ENCODE data around the gene FOLR1.
"Not testable (repeated sequence)": the region's sequence is repeated elsewhere in the genome, so short reads cannot be mapped to it uniquely, and the experiment has no call there.

FOLR1 gene

GRCh38 chr11:72191961-72192381 is at the start of gene FOLR1:
Gene FOLR1, plus strand, starts transcription at chr11:72192140. Its CDS starts 34 bp downstream, at chr11:72192174.
- no peak for DNase-seq (ENCODE audit: low read depth)

DNA sequence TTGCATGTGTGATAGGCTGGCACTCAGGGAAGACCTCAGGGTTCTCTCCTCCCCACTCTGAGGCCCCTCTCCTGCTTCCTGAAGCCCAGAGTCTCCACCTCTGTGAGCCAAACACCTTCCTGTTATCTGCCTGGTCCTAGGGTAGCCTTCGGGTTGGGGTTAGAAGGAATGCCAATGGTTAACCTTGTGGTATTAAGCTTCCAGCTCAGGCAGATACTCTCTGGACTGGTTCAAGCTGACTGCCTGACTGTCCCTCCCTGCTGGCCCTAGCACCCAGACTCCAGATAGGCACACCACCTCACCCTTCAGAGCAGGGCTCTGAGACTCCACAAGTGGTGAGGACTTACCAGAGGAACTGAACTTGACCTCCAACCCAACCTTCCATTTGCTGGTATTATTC is 49.4 kb upstream of the FOLR1 start:
- DNase-seq (ENCODE audit: low read depth): not testable (repeated sequence)

GRCh38 chr11:72144807-72145565 is 47.0 kb upstream of the FOLR1 start:
- DNase-seq (ENCODE audit: low read depth): peak; percentile 93

- no peak for DNase-seq (ENCODE audit: low read depth)
Measured at GRCh38 chr11:72146625-72147024, 45.3 kb upstream of the FOLR1 start.

DNA sequence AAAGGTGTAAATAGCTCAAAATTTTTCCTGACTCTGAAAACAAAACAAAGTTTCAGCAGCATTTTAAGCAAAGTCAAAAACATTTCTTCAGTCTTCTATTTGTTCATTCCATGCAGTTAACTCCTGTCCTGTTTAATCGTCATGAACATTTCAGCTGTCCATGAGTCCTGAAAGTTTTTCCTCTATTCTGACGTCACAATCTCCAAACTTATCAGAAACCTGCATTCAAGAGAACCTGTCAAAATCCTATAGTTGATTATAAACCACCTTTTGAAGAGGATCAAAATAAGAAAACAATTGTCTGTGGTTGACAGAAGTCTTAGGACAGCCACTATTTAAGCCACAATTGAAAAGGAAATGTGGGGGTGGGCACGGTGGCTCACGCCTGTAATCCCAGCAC is 41.1 kb upstream of the FOLR1 start:
- no peak for DNase-seq (ENCODE audit: low read depth)

- DNase-seq (ENCODE audit: low read depth): not testable (repeated sequence)
Measured at GRCh38 chr11:72153874-72154273, 38.1 kb upstream of the FOLR1 start.

DNA sequence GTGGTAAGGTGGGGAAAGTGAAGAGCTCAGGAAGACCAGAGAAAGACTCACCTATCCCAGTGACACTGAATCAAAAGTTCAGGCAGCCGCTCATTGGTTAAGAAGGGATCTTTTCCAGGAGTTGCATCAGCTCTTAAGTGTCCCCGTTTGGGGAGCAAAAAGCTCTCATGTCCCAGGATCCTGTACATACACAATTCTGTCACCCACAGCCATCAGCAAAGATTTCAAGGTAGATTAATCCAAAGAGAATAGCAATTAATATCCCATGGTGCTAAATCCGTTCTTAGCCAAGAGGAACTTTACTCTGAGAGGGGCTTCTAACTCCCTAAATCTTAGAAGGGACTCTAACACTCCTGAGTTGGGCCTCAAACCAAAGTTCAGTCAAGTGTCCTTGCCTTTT is 37.1 kb upstream of the FOLR1 start:
- DNase-seq (ENCODE audit: low read depth): no peak

GRCh38 chr11:72155751-72156150 is 36.2 kb upstream of the FOLR1 start:
- DNase-seq (ENCODE audit: low read depth): no peak

DNA sequence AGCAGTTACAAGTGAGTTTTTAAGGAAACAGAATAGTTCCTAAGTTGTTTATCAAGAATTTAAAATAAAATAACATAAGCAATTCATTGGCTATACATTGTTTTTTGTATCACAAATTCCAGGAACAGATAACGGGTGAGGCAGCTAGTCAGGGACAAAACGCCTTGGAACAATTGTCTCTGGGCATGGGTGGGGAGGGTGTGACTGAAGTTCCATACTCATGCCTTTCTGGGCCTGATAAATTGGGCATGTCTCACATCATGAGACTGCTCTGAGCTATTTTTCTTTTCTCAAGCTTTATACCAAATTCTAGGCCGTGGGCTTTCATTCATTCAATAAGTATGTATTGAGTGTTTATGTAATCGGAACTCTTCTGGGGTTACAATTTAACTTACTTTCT is 34.8 kb upstream of the FOLR1 start:
- DNase-seq (ENCODE audit: low read depth): no peak

DNA sequence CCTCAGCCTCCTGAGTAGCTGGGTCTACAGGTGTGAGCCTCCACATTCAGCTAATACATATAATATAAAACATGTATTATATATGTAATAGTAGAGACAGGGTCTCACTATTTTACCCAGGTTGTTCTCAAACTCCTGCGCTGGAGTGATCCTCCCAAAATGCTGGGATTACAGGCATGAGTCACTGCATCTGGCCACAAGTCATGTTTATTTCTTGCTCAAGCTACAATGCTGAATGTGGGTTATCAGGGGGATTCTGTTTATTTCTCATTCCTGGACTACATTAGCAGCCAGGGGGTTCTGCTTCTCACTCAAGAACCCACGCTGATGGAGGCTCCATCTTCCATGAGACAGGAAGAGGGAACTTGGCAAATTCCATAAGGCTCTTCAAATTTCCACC is 31.6 kb upstream of the FOLR1 start:
- no peak for DNase-seq (ENCODE audit: low read depth)

DNA sequence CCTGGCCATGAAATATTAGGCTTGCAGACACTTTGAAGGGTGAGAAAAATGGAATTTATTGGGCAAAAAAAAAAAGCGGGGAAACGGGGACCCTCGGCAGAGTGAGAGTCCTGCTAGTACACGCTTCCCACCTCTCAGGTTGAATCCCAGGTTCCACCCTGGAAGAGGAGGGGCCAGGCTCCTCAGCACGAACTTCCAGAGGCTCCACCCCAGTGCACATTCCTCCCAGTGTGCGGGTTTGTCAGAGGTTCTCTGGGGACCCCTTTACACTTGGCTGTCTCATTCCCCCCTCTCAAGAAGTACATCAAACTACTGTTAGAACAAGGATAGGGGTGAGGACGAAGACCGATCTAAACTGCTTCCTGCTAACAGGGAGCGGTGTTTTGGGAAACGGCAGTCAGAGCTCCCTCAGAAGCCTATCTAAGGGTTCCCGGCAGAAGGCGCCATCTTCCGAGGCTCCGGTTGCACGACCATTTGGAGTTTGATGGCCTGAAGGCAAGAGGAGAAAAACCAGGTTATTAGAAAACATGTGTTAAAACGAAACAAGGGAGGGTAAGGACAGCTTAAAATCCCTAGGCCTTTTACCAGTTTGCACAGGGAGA is 28.9 kb upstream of the FOLR1 start:
- no peak for DNase-seq (ENCODE audit: low read depth)

GRCh38 chr11:72164187-72164586 is 27.8 kb upstream of the FOLR1 start:
- DNase-seq (ENCODE audit: low read depth): not testable (repeated sequence)

GRCh38 chr11:72169046-72169555 is 22.8 kb upstream of the FOLR1 start:
- DNase-seq (ENCODE audit: low read depth): not testable (repeated sequence)

- not testable (repeated sequence) for DNase-seq (ENCODE audit: low read depth)
Measured at GRCh38 chr11:72169754-72170153, 22.2 kb upstream of the FOLR1 start.

- not testable (repeated sequence) for DNase-seq (ENCODE audit: low read depth)
Measured at GRCh38 chr11:72172043-72172442, 19.9 kb upstream of the FOLR1 start.

DNA sequence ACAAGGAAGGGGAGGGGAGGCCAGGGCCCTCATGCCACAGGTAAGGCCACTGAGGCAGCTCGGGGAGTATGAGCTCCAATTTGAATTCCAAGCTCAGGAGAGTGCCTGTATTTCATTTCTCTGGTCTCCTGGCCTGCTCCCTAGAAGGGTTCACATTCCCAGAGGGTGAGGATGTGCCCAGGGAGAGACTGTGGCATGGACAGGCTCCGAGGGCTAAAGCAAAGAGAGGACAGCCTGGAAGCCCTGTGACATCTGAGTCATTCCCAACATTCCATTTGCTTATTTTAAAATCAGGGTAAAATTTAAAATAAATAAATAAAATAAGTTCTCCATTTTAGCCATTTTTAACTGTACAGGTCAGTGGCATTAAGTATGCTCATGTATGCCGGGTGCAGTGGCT is 18.6 kb upstream of the FOLR1 start:
- DNase-seq (ENCODE audit: low read depth): no peak

- DNase-seq (ENCODE audit: low read depth): no peak
Measured at GRCh38 chr11:72174302-72175070, 17.5 kb upstream of the FOLR1 start.

GRCh38 chr11:72177656-72178055 is 14.3 kb upstream of the FOLR1 start:
- DNase-seq (ENCODE audit: low read depth): no peak

DNA sequence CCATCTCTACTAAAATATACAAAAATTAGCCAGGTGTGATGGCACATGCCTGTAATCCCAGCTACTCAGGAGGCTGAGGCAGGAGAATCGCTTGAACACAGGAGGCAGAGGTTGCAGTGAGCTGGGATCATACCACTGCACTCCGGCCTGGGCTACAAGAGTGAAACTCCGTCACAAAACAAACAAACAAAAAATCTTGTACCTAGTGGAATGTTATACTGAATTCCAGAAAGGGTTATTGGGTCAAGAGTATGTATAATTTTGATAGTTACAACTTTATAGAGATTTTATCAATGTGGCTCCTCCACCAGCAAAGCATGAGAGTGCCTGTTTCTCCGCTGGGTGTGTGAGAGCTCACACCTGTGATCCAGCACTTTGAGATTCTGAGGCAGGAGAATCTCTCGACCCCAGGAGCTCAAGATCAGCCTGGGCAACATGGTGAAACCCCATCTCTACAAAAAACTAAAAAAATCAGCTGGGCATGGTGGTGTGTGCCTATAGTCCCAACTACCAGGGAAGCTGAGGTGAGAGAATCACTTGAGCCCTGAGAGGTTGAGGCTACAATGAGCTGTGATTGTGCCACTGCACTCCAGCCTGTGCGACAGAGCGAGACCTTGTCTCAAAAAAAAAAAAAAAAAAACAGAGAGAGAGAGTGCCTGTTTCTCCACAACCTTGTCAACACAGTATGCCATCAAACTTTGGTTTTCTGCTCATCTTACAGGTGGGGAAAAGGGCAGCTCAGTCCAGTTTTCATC is 12.7 kb upstream of the FOLR1 start:
- DNase-seq (ENCODE audit: low read depth): no peak

DNA sequence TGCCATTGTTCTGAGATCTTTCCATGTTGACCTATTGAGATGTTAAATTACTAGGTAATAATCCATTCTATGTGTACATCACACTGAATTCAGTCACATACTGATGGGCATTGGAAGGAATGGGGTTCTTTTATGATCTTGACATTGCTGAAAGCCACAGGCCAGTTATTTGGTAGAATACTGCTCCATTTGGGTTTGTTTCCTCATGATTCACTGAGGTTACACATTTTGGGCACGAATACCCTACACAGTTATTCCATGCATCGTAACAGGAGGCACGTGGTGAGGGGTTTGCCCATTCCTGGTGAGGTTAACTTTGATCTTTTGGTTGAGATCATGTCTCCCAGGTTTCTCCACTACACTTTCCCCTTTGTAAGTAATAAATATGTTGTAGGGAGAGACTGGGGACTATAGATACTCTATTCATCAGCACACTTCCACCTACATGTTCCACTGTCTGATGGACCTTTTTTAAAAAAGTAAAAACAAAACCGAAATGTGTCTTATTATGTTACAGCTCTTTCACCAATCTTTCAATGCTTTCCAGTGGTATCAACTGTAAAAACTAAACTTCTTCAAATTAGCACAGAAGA is 12.0 kb upstream of the FOLR1 start:
- peak; percentile 15 for DNase-seq (ENCODE audit: low read depth)

DNA sequence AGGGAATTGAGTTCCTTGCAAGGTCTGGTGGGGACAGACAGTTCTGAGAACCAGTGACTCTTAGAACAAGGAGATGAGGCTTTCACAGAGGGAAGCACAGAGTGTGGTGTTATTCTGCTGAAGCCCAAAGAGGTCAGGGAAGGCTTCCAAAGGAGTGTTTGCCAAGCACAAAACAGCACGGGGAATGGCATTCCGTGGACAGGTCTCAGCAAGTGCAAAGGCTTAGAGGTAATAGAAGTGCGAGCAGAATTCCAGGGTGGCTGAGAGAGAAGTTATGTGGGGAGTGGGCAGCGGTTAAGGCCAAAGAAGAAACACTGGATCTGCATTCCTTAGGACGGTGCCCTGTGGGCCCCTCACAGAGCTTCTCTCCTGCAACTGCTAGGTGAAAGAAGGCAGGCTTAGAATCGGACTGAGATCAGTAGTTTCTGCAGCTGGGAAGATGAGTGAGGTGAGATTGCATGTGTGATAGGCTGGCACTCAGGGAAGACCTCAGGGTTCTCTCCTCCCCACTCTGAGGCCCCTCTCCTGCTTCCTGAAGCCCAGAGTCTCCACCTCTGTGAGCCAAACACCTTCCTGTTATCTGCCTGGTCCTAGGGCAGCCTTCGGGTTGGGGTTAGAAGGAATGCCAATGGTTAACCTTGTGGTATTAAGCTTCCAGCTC is 10.9 kb upstream of the FOLR1 start:
- not testable (repeated sequence) for DNase-seq (ENCODE audit: low read depth)

All from GM04503 (cell line).